K562 (cell line): ENCODE results near the gene FOXO4. TPM values are rescaled to one million over a fixed set of nuclear protein-coding genes. Genes with fewer than 3 reads are reported as not detected.

Experiments used
- CEBPG ChIP-seq, 3 experiments: fragments of 200-800 bp in 1 of 3; sonication (Bioruptor generic) in 1 of 3; sonication (generic) in 1 of 3; formaldehyde crosslinking in 1 of 3; IDR thresholded peaks in 2 of 3; conservative IDR thresholded peaks in 1 of 3; 2 replicates each; pipeline versions ENCODE4 v1.6.1 to v1.8.0; 2016 to 2022; ENCODE audit warnings: missing compliant biosample characterization in 2 of 3, missing genetic modification characterization in 2 of 3, mild to moderate bottlenecking in 1 of 3, missing genetic modification reagents in 1 of 3
- RBFOX2 ChIP-seq: fragments of 200-400 bp; formaldehyde crosslinking; IDR thresholded peaks from 2 replicates; pipeline ENCODE4 v1.6.1; 2017; ENCODE audit warnings: low read depth, mild to moderate bottlenecking, low read length, moderate library complexity
- SUPT5H ChIP-seq: fragments of 450-650 bp; IDR thresholded peaks from 2 replicates; pipeline ENCODE4 v1.6.1; 2016
- polyA plus RNA-seq, 8 experiments: library from polyadenylated mRNA; depleted of rRNA in 4 of 8; stranded (reverse) in 5 of 8; unstranded in 3 of 8; fragments of >200 nt; fragmentation: Nextera tagmentation in 2 of 8; fragmentation: Illumina TruSeq in 1 of 8; extraction: Ambion mirVana in 2 of 8; extraction: Trizol in 1 of 8; gene quantifications; 2 replicates each; pipeline versions ENCODE4 v1.2.1 to v1.2.3, GENCODE V29; 2011 to 2014; ENCODE audit warnings: inconsistent platforms in 1 of 8, missing spikeins in 1 of 8
- total RNA-seq, 7 experiments: library from RNA; depleted of rRNA in 6 of 7; stranded (reverse); fragments of >200 nt in 6 of 7; fragmentation: Illumina TruSeq in 2 of 7; extraction: Trizol in 2 of 7; gene quantifications; 2 replicates each; pipeline versions ENCODE4 v1.2.1 to v1.2.3, GENCODE V29; 2011 to 2021; ENCODE audit warnings: low replicate concordance in 1 of 7
- TF ChIP-seq, protein P1 (sequence below): fragments of 250-450 bp; sonication (Bioruptor Pico); IDR thresholded peaks from 2 replicates; pipeline ENCODE4 v1.8.0; 2021; ENCODE audit warnings: moderate library complexity, mild to moderate bottlenecking, inconsistent platforms
- TF ChIP-seq, protein P2 (sequence below), 2 experiments: fragments of 450-650 bp; IDR thresholded peaks; 2 replicates each; pipeline ENCODE4 v1.6.1; 2018; ENCODE audit warnings: mild to moderate bottlenecking in 2 of 2, low read depth in 1 of 2; ENCODE audit not compliant: partially characterized antibody in 2 of 2
- TF ChIP-seq, protein P3 (sequence below): fragments of 450-650 bp; IDR thresholded peaks from 2 replicates; pipeline ENCODE4 v1.6.1; 2014; ENCODE audit warnings: low read depth, mild to moderate bottlenecking, moderate library complexity, borderline replicate concordance
- TF ChIP-seq, protein P4 (sequence below): fragments of 450-650 bp; IDR thresholded peaks from 2 replicates; pipeline ENCODE4 v1.6.1; 2016; ENCODE audit warnings: mild to moderate bottlenecking, moderate library complexity

FOXO4 gene
- total and polyA plus RNA-seq, 9 of the 15 experiments (the other 6 are each of a cell fraction or from before 2014, with no cell fraction given), result 0.13 to 26.6 (median 8.5) TPM

DNA sequence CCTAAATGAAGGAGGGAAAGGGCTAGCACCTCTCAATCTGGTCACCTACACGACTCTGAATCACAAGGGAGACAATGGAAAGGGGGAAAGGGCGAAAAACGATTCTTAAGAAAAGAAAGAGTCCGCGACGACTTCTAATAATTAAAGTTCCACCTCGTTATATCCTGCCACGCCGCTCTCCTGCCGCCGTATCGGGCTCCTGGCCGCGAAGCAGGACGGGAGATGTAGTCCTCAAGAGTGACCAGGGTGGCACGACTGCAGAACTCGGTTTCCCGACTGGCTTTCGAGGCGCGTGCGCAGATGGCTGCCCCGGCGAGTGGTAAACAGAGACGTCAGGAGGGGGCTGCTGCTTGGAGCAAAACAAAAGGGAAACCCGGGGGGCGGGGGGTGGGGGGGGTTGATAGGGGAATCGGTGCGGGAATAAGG is at the start of gene FOXO4 (continued):
- TF ChIP-seq, protein P1, sequence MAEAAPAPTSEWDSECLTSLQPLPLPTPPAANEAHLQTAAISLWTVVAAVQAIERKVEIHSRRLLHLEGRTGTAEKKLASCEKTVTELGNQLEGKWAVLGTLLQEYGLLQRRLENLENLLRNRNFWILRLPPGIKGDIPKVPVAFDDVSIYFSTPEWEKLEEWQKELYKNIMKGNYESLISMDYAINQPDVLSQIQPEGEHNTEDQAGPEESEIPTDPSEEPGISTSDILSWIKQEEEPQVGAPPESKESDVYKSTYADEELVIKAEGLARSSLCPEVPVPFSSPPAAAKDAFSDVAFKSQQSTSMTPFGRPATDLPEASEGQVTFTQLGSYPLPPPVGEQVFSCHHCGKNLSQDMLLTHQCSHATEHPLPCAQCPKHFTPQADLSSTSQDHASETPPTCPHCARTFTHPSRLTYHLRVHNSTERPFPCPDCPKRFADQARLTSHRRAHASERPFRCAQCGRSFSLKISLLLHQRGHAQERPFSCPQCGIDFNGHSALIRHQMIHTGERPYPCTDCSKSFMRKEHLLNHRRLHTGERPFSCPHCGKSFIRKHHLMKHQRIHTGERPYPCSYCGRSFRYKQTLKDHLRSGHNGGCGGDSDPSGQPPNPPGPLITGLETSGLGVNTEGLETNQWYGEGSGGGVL (CRISPR knock-in tag), result no peak
- TF ChIP-seq RBFOX2 (peak; percentile 68), CEBPG (CRISPR knock-in tag; IDR thresholded peaks at IDR 0.05) (no peak), CEBPG (tag; conservative IDR thresholded peaks at IDR 0.05 in 1 of 2, IDR thresholded peaks at IDR 0.05 in 1 of 2) (no peak), SUPT5H (peak; percentile 63; the same call in 1 of the 2 replicates)
- TF ChIP-seq, protein P2, sequence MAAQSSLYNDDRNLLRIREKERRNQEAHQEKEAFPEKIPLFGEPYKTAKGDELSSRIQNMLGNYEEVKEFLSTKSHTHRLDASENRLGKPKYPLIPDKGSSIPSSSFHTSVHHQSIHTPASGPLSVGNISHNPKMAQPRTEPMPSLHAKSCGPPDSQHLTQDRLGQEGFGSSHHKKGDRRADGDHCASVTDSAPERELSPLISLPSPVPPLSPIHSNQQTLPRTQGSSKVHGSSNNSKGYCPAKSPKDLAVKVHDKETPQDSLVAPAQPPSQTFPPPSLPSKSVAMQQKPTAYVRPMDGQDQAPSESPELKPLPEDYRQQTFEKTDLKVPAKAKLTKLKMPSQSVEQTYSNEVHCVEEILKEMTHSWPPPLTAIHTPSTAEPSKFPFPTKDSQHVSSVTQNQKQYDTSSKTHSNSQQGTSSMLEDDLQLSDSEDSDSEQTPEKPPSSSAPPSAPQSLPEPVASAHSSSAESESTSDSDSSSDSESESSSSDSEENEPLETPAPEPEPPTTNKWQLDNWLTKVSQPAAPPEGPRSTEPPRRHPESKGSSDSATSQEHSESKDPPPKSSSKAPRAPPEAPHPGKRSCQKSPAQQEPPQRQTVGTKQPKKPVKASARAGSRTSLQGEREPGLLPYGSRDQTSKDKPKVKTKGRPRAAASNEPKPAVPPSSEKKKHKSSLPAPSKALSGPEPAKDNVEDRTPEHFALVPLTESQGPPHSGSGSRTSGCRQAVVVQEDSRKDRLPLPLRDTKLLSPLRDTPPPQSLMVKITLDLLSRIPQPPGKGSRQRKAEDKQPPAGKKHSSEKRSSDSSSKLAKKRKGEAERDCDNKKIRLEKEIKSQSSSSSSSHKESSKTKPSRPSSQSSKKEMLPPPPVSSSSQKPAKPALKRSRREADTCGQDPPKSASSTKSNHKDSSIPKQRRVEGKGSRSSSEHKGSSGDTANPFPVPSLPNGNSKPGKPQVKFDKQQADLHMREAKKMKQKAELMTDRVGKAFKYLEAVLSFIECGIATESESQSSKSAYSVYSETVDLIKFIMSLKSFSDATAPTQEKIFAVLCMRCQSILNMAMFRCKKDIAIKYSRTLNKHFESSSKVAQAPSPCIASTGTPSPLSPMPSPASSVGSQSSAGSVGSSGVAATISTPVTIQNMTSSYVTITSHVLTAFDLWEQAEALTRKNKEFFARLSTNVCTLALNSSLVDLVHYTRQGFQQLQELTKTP (IDR thresholded peaks at IDR 0.05; ENCODE audit: low read depth in 1 of 2, partially characterized antibody in 2 of 2), result peak in 1 of 2 experiments; percentile 92
- TF ChIP-seq, protein P3, sequence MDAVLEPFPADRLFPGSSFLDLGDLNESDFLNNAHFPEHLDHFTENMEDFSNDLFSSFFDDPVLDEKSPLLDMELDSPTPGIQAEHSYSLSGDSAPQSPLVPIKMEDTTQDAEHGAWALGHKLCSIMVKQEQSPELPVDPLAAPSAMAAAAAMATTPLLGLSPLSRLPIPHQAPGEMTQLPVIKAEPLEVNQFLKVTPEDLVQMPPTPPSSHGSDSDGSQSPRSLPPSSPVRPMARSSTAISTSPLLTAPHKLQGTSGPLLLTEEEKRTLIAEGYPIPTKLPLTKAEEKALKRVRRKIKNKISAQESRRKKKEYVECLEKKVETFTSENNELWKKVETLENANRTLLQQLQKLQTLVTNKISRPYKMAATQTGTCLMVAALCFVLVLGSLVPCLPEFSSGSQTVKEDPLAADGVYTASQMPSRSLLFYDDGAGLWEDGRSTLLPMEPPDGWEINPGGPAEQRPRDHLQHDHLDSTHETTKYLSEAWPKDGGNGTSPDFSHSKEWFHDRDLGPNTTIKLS, result peak; percentile 55; the same call in 1 of the 2 replicates
- TF ChIP-seq, protein P4, sequence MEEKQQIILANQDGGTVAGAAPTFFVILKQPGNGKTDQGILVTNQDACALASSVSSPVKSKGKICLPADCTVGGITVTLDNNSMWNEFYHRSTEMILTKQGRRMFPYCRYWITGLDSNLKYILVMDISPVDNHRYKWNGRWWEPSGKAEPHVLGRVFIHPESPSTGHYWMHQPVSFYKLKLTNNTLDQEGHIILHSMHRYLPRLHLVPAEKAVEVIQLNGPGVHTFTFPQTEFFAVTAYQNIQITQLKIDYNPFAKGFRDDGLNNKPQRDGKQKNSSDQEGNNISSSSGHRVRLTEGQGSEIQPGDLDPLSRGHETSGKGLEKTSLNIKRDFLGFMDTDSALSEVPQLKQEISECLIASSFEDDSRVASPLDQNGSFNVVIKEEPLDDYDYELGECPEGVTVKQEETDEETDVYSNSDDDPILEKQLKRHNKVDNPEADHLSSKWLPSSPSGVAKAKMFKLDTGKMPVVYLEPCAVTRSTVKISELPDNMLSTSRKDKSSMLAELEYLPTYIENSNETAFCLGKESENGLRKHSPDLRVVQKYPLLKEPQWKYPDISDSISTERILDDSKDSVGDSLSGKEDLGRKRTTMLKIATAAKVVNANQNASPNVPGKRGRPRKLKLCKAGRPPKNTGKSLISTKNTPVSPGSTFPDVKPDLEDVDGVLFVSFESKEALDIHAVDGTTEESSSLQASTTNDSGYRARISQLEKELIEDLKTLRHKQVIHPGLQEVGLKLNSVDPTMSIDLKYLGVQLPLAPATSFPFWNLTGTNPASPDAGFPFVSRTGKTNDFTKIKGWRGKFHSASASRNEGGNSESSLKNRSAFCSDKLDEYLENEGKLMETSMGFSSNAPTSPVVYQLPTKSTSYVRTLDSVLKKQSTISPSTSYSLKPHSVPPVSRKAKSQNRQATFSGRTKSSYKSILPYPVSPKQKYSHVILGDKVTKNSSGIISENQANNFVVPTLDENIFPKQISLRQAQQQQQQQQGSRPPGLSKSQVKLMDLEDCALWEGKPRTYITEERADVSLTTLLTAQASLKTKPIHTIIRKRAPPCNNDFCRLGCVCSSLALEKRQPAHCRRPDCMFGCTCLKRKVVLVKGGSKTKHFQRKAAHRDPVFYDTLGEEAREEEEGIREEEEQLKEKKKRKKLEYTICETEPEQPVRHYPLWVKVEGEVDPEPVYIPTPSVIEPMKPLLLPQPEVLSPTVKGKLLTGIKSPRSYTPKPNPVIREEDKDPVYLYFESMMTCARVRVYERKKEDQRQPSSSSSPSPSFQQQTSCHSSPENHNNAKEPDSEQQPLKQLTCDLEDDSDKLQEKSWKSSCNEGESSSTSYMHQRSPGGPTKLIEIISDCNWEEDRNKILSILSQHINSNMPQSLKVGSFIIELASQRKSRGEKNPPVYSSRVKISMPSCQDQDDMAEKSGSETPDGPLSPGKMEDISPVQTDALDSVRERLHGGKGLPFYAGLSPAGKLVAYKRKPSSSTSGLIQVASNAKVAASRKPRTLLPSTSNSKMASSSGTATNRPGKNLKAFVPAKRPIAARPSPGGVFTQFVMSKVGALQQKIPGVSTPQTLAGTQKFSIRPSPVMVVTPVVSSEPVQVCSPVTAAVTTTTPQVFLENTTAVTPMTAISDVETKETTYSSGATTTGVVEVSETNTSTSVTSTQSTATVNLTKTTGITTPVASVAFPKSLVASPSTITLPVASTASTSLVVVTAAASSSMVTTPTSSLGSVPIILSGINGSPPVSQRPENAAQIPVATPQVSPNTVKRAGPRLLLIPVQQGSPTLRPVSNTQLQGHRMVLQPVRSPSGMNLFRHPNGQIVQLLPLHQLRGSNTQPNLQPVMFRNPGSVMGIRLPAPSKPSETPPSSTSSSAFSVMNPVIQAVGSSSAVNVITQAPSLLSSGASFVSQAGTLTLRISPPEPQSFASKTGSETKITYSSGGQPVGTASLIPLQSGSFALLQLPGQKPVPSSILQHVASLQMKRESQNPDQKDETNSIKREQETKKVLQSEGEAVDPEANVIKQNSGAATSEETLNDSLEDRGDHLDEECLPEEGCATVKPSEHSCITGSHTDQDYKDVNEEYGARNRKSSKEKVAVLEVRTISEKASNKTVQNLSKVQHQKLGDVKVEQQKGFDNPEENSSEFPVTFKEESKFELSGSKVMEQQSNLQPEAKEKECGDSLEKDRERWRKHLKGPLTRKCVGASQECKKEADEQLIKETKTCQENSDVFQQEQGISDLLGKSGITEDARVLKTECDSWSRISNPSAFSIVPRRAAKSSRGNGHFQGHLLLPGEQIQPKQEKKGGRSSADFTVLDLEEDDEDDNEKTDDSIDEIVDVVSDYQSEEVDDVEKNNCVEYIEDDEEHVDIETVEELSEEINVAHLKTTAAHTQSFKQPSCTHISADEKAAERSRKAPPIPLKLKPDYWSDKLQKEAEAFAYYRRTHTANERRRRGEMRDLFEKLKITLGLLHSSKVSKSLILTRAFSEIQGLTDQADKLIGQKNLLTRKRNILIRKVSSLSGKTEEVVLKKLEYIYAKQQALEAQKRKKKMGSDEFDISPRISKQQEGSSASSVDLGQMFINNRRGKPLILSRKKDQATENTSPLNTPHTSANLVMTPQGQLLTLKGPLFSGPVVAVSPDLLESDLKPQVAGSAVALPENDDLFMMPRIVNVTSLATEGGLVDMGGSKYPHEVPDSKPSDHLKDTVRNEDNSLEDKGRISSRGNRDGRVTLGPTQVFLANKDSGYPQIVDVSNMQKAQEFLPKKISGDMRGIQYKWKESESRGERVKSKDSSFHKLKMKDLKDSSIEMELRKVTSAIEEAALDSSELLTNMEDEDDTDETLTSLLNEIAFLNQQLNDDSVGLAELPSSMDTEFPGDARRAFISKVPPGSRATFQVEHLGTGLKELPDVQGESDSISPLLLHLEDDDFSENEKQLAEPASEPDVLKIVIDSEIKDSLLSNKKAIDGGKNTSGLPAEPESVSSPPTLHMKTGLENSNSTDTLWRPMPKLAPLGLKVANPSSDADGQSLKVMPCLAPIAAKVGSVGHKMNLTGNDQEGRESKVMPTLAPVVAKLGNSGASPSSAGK, result peak; percentile 61
